Nephron progenitor cell (in vitro differentiated cells): ENCODE measurements around the gene STARD10.
"Not testable (repeated sequence)": the region's sequence is repeated elsewhere in the genome, so short reads cannot be mapped to it uniquely, and the experiment has no call there.

Source experiments
- DNase-seq: peaks from one replicate; pipeline ENCODE4 v3.0.0; 2021
- H3K27ac Mint-ChIP-seq: 2 replicates; pipeline ENCODE4 v1.8.0; 2021; ENCODE audit warnings: mild to moderate bottlenecking, moderate library complexity, mixed read lengths
- H3K27me3 Mint-ChIP-seq: 2 replicates; pipeline ENCODE4 v1.8.0; 2021; ENCODE audit warnings: mild to moderate bottlenecking, low read depth, mixed read lengths; ENCODE audit not compliant: poor library complexity
- H3K36me3 Mint-ChIP-seq: 2 replicates; pipeline ENCODE4 v1.8.0; 2021; ENCODE audit warnings: low read depth, mixed read lengths
- H3K4me1 Mint-ChIP-seq: 2 replicates; pipeline ENCODE4 v1.8.0; 2021; ENCODE audit warnings: mixed read lengths
- H3K4me3 Mint-ChIP-seq: 2 replicates; pipeline ENCODE4 v1.8.0; 2021; ENCODE audit warnings: mild to moderate bottlenecking, moderate library complexity, mixed read lengths
- H3K9me3 Mint-ChIP-seq: 2 replicates; pipeline ENCODE4 v1.8.0; 2021; ENCODE audit warnings: mild to moderate bottlenecking, moderate library complexity, mixed read lengths
- TF ChIP-seq, protein P1 (sequence below): fragments of 200-600 bp; sonication (generic); IDR thresholded peaks from 2 replicates; pipeline ENCODE4 v1.5.0; 2021; ENCODE audit warnings: antibody characterized with exemption

STARD10 gene

DNA sequence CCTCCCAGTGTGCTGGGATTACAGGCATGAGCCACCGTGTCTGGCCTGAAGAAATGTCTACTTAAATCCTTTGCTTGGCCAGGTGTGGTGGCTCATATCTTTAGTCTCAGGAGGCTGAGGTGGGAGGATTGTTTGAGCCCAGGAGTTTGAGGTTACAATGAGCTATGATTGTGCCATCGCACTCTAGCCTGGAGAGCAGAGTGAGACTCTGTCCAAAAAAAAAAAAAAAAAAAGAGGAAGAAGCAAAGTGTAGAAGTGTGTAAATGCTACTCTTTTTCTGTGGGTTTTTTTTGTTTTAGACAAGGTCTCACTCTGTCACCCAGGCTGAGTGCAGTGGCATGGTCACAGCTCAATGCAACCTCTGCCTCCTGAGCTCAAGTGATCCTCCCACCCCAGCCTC lies 13.9 kb upstream of the STARD10 start:
- H3K9me3 Mint-ChIP-seq: no peaks in the 10 kb centered on the region
- no peak overlapping the region for H3K4me3 Mint-ChIP-seq
- H3K27ac Mint-ChIP-seq: peak overlapping the region; percentile 42
- H3K27me3 Mint-ChIP-seq: peaks cover 3% of the 10 kb centered on the region
- DNase-seq: no peak
- peaks cover 25% of the 10 kb centered on the region for H3K4me1 Mint-ChIP-seq
- TF ChIP-seq, protein P1, sequence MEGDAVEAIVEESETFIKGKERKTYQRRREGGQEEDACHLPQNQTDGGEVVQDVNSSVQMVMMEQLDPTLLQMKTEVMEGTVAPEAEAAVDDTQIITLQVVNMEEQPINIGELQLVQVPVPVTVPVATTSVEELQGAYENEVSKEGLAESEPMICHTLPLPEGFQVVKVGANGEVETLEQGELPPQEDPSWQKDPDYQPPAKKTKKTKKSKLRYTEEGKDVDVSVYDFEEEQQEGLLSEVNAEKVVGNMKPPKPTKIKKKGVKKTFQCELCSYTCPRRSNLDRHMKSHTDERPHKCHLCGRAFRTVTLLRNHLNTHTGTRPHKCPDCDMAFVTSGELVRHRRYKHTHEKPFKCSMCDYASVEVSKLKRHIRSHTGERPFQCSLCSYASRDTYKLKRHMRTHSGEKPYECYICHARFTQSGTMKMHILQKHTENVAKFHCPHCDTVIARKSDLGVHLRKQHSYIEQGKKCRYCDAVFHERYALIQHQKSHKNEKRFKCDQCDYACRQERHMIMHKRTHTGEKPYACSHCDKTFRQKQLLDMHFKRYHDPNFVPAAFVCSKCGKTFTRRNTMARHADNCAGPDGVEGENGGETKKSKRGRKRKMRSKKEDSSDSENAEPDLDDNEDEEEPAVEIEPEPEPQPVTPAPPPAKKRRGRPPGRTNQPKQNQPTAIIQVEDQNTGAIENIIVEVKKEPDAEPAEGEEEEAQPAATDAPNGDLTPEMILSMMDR: no peak
- peaks cover 17% of the 10 kb centered on the region for H3K36me3 Mint-ChIP-seq

DNA sequence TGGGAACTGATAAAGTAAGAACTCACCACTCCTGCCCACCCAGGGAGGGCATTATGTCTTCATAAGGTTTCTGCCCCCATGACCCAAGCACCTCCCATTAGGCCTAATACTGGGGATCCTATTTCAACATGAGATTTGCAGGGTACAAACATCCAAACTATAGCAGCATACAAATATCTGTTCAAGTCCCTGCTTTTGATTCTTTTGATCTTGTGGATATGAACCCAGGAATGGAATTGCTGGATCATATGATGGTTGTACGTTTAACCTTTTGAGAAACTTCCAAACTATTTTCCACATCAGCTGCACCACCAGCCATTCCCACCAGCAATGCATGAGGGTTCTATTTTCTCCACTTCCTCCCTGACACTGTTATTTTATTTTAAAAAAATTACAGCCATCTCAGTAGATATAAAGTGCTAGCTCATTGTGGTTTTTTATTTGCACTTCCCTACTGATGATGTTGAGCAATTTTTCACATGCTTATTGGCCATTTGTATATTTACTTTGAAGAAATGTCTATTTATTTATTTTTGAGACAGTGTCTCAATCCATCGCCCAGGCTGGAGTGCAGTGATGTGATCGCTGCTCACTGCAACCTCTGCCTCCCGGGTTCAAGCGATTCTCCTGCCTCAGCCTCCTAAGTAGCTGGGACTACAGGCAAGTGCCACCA lies 13.3 kb upstream of the STARD10 start:
- Mint-ChIP-seq H3K27ac (no peak overlapping the region), H3K4me1 (peaks cover 19% of the 10 kb centered on the region), H3K9me3 (no peaks in the 10 kb centered on the region), H3K4me3 (no peak overlapping the region), H3K36me3 (peaks cover 17% of the 10 kb centered on the region), H3K27me3 (no peaks in the 10 kb centered on the region)
- TF ChIP-seq, protein P1: no peak
- DNase-seq: no peak

DNA sequence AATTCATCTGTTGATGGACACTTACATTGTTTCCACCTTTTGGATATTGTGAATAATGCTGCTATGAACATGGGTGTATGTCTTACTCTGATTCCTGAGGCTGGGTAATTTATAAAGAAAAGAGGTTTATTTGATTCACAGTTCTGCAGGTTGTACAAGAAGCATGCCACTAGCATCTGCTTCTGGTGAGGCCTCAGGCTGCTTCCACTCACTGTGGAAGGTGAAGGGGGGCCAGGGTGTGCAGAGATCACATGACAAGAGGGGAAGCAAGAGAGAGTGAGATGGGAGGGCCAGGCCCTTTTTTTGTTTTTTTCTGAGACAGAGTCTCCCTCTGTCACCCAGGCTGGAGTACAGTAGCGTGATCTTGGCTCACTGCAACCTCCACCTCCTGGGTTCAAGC lies 12.5 kb upstream of the STARD10 start:
- Mint-ChIP-seq H3K36me3 (peaks cover 17% of the 10 kb centered on the region), H3K4me1 (peaks cover 14% of the 10 kb centered on the region)
- not testable (repeated sequence) for H3K4me3 Mint-ChIP-seq, H3K27ac Mint-ChIP-seq, DNase-seq, H3K27me3 Mint-ChIP-seq, H3K9me3 Mint-ChIP-seq

DNA sequence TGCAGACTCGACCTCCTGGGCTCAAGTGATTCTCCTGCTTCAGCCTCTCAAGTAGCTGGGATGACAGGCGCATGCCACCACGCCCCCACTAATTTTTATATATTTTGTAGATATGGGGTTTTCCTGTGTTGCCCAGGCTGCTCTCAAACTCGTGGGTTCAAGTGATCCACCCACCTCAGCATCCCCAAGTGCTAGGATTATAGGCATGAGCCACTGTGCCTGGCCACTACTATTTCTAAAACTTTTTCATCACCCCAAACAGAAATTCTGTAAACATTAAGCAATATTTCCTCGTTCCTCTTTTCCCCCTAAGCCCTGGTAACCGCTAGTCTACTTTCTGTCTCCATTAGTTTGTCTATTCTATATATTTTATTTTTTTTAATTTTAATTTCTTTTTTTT lies 11.4 kb upstream of the STARD10 start:
- H3K27ac Mint-ChIP-seq: no peak overlapping the region
- no peak for DNase-seq

DNA sequence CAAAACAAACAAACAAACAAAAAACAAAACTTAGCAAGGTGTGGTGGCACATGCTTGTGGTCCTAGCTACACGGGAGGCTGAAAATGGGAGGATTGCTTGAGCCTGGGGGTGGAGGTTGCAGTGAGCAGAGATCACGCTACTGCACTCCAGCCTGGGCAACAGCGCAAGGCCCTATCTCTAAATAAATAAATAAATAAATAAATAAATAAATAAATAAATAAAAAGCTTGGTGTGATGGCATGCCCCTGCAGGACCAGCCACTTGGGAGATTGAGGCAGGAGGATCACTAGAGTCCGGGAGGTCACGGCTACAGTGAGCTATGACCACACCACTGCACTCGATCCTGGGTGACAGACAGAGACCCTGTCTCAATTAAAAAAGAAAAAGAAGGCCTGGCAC lies 9.0 kb upstream of the STARD10 start:
- DNase-seq: no peak
- TF ChIP-seq, protein P1: no peak
- Mint-ChIP-seq H3K9me3 (no peaks in the 10 kb centered on the region), H3K4me3 (no peak overlapping the region), H3K27me3 (no peaks in the 10 kb centered on the region), H3K4me1 (peaks cover 24% of the 10 kb centered on the region), H3K27ac (peak overlapping the region; percentile 46), H3K36me3 (no peaks in the 10 kb centered on the region)

More for the DNA sequence above, 11.4 kb upstream of the STARD10 start:
- TF ChIP-seq, protein P1: no peak
- Mint-ChIP-seq H3K27me3 (no peaks in the 10 kb centered on the region), H3K4me1 (peaks cover 8% of the 10 kb centered on the region), H3K9me3 (no peaks in the 10 kb centered on the region), H3K36me3 (peaks cover 11% of the 10 kb centered on the region), H3K4me3 (no peak overlapping the region)

DNA sequence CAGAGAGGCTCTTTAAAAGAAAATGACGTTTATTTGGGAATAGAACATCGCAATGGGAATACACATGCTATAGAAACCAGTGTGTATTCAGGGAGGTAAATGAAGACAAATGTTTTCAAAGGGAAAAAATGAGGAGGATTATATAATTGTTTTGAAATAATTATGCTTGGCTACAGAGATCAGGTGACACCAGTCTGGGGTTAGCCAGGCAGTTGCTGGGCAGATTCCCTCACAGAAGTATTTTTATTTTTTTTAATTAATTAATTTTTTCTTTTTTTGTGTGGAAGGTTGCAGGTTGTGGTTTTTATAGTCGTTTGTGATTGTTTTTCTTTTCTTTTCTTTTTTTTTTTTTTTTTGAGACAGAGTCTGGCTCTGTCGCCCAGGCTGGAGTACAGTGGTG lies 5.6 kb upstream of the STARD10 start:
- Mint-ChIP-seq H3K27ac (no peak overlapping the region), H3K27me3 (no peaks in the 10 kb centered on the region), H3K9me3 (no peaks in the 10 kb centered on the region), H3K4me1 (peaks cover 22% of the 10 kb centered on the region), H3K4me3 (no peak overlapping the region), H3K36me3 (no peaks in the 10 kb centered on the region)
- TF ChIP-seq, protein P1: no peak
- DNase-seq: no peak
